CD4-positive, alpha-beta T cell treated with Interferon gamma for 1 hour (primary cell): ENCODE results near the gene MYRIP.

Source experiments
- DNase-seq: peaks from one replicate; pipeline ENCODE4 v3.0.0-alpha.2; 2020

Gene MYRIP

GRCh38 chr3:40143283-40144090 is 334.1 kb downstream of the MYRIP start:
- no peak for DNase-seq

GRCh38 chr3:40148827-40149226 is 339.4 kb downstream of the MYRIP start:
- DNase-seq = no peak

- DNase-seq = no peak
These were observed 343.2 kb downstream of the MYRIP start for GRCh38 chr3:40152482-40153133.

- DNase-seq = no peak
These were observed 351.5 kb downstream of the MYRIP start for GRCh38 chr3:40160933-40161332.

GRCh38 chr3:40162616-40163015 is 353.2 kb downstream of the MYRIP start:
- DNase-seq = no peak

GRCh38 chr3:40166997-40167396 is 357.6 kb downstream of the MYRIP start:
- DNase-seq = no peak

GRCh38 chr3:40167958-40168357 is 358.5 kb downstream of the MYRIP start:
- DNase-seq = no peak

- no peak for DNase-seq
These were observed 360.6 kb downstream of the MYRIP start for GRCh38 chr3:40169983-40170382.

- no peak for DNase-seq
These were observed 361.0 kb downstream of the MYRIP start for GRCh38 chr3:40170395-40170794.

- DNase-seq = no peak
These were observed 363.2 kb downstream of the MYRIP start for GRCh38 chr3:40172560-40172959.

- DNase-seq = no peak
These were observed 363.9 kb downstream of the MYRIP start for GRCh38 chr3:40173227-40173721.

GRCh38 chr3:40178012-40178594 is 368.7 kb downstream of the MYRIP start:
- no peak for DNase-seq

- peak; percentile 29 for DNase-seq
These were observed 369.6 kb downstream of the MYRIP start for GRCh38 chr3:40179016-40179415.

GRCh38 chr3:40181182-40181581 is 371.8 kb downstream of the MYRIP start:
- DNase-seq = no peak

GRCh38 chr3:40185029-40185695 is 375.8 kb downstream of the MYRIP start:
- no peak for DNase-seq

GRCh38 chr3:40186508-40186907 is 377.1 kb downstream of the MYRIP start:
- no peak for DNase-seq

- no peak for DNase-seq
These were observed 378.5 kb downstream of the MYRIP start for GRCh38 chr3:40187945-40188344.

GRCh38 chr3:40189118-40189517 is 379.7 kb downstream of the MYRIP start:
- DNase-seq = no peak

- DNase-seq = no peak
These were observed 380.6 kb downstream of the MYRIP start for GRCh38 chr3:40190056-40190455.

- no peak for DNase-seq
These were observed 381.8 kb downstream of the MYRIP start for GRCh38 chr3:40191251-40191650.

- DNase-seq = peak; percentile 42
These were observed 382.5 kb downstream of the MYRIP start for GRCh38 chr3:40191850-40192448.

GRCh38 chr3:40192628-40193027 is 383.2 kb downstream of the MYRIP start:
- no peak for DNase-seq

GRCh38 chr3:40196966-40197365 is 387.6 kb downstream of the MYRIP start:
- no peak for DNase-seq
